H1 (cell line): Measurements from ENCODE around the gene HKDC1. TPM values are rescaled to one million over a fixed set of nuclear protein-coding genes. Genes with fewer than 3 reads are reported as not detected.

Experiments used
- RAD21 ChIP-seq, 2 experiments: IDR thresholded peaks in 1 of 2; conservative IDR thresholded peaks in 1 of 2; 2 replicates each; pipeline ENCODE4 v1.6.1; 2011; ENCODE audit warnings: low read depth in 2 of 2, low read length in 2 of 2, improper control_type of control experiment in 1 of 2, inconsistent platforms in 1 of 2, mild to moderate bottlenecking in 1 of 2, moderate library complexity in 1 of 2
- SP1 ChIP-seq: IDR thresholded peaks from 2 replicates; pipeline ENCODE4 v1.6.1; 2011; ENCODE audit warnings: low read depth, low read length
- polyA plus RNA-seq, 7 experiments: library from polyadenylated mRNA; depleted of rRNA in 3 of 7; stranded (reverse) in 5 of 7; unstranded in 2 of 7; fragments of >200 nt in 5 of 7; fragments of 200-250 nt in 2 of 7; gene quantifications; 1 replicate in 5 of 7; 2 replicates in 1 of 7; 4 replicates in 1 of 7; pipeline versions ENCODE4 v1.2.1 to v1.2.3, GENCODE V29; 2011 to 2013; ENCODE audit warnings: missing spikeins in 2 of 7, mixed read lengths in 2 of 7
- total RNA-seq: library from RNA; stranded (reverse); fragmentation: NEBNext Ultra II Directional; extraction: Animal tissue kit (Norgen Biotek cat#: 25700); gene quantifications from 2 replicates; pipeline ENCODE4 v1.2.1, GENCODE V29; 2021

HKDC1 gene
- total and polyA plus RNA-seq, 2 of the 8 experiments (the other 6 are each of a cell fraction or from before 2014, with no cell fraction given), result 0.12 to 0.78 TPM

GRCh38 chr10:69213591-69214311 is 6.4 kb upstream of the HKDC1 start (continued):
- TF ChIP-seq RAD21 (IDR thresholded peaks at IDR 0.05 in 1 of 2, conservative IDR thresholded peaks at IDR 0.05 in 1 of 2; ENCODE audit: low read depth in 2 of 2, low read length in 2 of 2) (no peak), SP1 (no peak)
